Measurements from ENCODE around the gene ATP2B1. TPM values are rescaled to one million over a fixed set of nuclear protein-coding genes. Genes with fewer than 3 reads are reported as not detected.
A peak's percentile ranks its signal among the peaks of the same experiment; 100 is the strongest.

The ATP2B1 gene
- total RNA-seq, 4 donors from 2014 or later, result 10.9 to 32.4 (median 21.0) TPM

GRCh38 chr12:89710873-89711750 is 2.5 kb upstream of the ATP2B1 start:
- TF ChIP-seq, protein P1, sequence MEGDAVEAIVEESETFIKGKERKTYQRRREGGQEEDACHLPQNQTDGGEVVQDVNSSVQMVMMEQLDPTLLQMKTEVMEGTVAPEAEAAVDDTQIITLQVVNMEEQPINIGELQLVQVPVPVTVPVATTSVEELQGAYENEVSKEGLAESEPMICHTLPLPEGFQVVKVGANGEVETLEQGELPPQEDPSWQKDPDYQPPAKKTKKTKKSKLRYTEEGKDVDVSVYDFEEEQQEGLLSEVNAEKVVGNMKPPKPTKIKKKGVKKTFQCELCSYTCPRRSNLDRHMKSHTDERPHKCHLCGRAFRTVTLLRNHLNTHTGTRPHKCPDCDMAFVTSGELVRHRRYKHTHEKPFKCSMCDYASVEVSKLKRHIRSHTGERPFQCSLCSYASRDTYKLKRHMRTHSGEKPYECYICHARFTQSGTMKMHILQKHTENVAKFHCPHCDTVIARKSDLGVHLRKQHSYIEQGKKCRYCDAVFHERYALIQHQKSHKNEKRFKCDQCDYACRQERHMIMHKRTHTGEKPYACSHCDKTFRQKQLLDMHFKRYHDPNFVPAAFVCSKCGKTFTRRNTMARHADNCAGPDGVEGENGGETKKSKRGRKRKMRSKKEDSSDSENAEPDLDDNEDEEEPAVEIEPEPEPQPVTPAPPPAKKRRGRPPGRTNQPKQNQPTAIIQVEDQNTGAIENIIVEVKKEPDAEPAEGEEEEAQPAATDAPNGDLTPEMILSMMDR (IDR thresholded peaks at IDR 0.05), result no peak
- TF ChIP-seq POLR2A (IDR thresholded peaks at IDR 0.05), result no peak
- H3K36me3 ChIP-seq, result no peaks in the 10 kb centered on the region
- H3K9me3 ChIP-seq, result peaks cover 0 to 4% (median 0%) of the 10 kb centered on the region in 3 donors
- peak overlapping the region in 1 of 4 donors; percentile 98 for H3K27ac ChIP-seq
- no peak for DNase-seq
- no peaks in the 10 kb centered on the region for H3K27me3 ChIP-seq
- intact Hi-C loops (cut with DNase I), result no loop called here
- H3K4me1 ChIP-seq, result peaks cover 4 to 26% (median 8%) of the 10 kb centered on the region in 3 donors
- WGBS, 2 donors, result 66 to 70% methylated on average over 7 of the region's 7 CpGs
- peak overlapping the region in 1 of 4 donors; percentile 94 for H3K4me3 ChIP-seq

DNA sequence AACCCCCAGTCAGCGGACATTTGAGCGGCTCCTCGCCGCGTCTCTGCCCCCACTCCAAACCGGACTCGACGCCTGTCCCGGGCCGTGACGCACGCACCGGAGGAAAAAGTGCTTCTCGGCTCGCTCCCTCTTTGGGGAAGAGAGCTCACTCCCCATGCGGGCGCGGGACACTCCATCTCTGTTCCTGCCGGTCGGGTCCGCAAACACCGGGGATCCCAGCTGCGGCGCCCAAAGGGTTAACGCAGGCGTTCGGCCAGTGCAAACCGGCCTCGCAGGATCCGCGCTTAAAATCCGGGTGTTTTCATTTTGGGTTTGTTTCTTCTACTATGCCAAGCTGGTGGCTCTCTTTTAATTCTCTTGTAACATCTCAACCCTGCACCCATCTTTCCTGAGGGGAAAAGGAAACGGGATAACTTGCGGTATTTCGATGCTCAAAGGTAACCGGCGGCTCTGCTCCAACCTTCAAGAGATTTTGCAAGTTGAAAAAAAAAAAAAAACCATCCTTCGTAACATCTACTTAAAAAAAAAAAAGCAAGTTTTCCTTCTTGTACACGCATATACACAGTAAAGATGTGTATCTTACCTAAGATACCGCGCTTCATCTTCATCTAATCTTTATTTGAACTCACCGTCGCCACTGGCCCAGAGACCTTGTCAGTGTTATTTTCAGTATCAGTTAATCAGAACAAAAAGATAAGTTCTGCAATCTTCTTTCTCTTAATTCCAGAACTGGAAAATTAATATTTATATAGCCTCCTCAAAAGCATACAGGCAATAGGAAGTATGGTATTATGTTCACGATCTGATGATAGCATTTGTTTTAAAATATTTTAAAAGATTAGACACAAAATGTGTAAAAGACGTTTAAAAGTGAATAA is 1.6 kb upstream of the ATP2B1 start:
- 4 to 6% methylated on average over 25 to 26 of the region's 45 CpGs for WGBS, 2 donors
- intact Hi-C loops (cut with DNase I), result no loop called here

DNA sequence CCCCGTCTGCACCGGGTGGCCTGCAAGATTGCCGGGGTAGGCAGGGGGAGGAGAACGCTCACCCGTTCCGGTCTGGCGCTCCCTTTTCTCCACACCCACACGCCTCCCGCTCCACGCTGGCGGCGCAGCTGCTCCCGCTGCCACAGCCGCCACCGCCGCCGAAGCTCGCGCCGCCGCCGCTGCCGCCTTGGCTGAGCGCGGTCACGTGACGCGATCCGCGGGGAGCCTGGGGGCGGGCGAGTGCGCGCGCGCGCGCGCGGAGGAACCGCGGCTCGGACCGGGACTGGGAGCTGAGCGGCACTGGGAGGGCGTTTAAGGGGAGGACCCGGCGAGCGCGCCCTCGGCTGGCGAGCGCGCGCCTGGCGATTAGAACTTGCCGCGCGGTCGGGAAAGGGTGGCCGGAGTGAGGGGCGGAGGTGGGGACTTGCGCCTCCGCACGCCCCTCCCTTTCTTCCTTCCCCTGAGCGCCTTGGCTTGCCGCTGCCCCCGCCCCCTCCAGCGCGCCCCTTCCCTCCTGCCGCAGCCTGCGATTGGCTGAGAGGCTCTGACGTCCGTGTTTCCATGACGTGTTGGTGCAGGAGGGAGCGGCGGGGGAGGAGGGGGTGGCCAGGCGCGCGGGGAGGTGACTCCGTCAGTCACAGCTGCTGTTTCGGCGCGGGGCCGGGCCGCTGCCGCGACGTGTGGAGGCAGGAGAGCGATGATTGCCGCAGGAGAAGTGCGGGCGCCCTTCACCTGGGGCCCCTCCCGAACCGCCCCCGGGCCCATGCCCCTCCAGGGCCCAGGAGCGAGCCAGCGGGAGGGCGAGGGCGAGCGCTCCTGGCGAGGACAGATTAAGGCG is 738 bp upstream of the ATP2B1 start:
- peak overlapping the region; percentile 94 to 99 (median 98) for H3K27ac ChIP-seq
- no peaks in the 10 kb centered on the region for H3K27me3 ChIP-seq
- H3K4me3 ChIP-seq, result peak overlapping the region; percentile 91 to 95 (median 94)
- DNase-seq, result peak; percentile 96
- H3K4me1 ChIP-seq, result peaks cover 4 to 28% (median 8%) of the 10 kb centered on the region in 3 donors
- peaks cover 0 to under 1% (median 0%) of the 10 kb centered on the region in 3 donors for H3K9me3 ChIP-seq
- TF ChIP-seq POLR2A (IDR thresholded peaks at IDR 0.05), result peak in 3 of 4 donors; percentile 92 to 99 (median 97)
- TF ChIP-seq, protein P1 (IDR thresholded peaks at IDR 0.05), result no peak
- intact Hi-C loops (cut with DNase I), result no loop called here
- no CpG with 5 or more reads among the region's 103 CpGs for WGBS, 2 donors
- H3K36me3 ChIP-seq, result no peaks in the 10 kb centered on the region

More for the DNA sequence above, 1.6 kb upstream of the ATP2B1 start:
- H3K4me1 ChIP-seq, result peaks cover 4 to 26% (median 8%) of the 10 kb centered on the region in 3 donors
- no peaks in the 10 kb centered on the region for H3K27me3 ChIP-seq
- H3K27ac ChIP-seq, result peak overlapping the region; percentile 94 to 99 (median 98)
- no peak for DNase-seq
- TF ChIP-seq, protein P1 (IDR thresholded peaks at IDR 0.05), result no peak
- no peak for TF ChIP-seq POLR2A (IDR thresholded peaks at IDR 0.05)
- peak overlapping the region; percentile 91 to 95 (median 94) for H3K4me3 ChIP-seq
- H3K9me3 ChIP-seq, result peaks cover 0 to 4% (median 0%) of the 10 kb centered on the region in 3 donors
- no peaks in the 10 kb centered on the region for H3K36me3 ChIP-seq

GRCh38 chr12:89707703-89708564 is 704 bp downstream of the ATP2B1 start:
- 0 to 3% methylated on average over 7 to 12 of the region's 73 CpGs for WGBS, 2 donors
- Histone ChIP-seq H3K27me3 (no peaks in the 10 kb centered on the region), H3K4me3 (peak overlapping the region; percentile 91 to 95 (median 94)), H3K27ac (peak overlapping the region; percentile 94 to 99 (median 98)), H3K4me1 (peaks cover 8 to 39% (median 8%) of the 10 kb centered on the region in 3 donors), H3K36me3 (no peaks in the 10 kb centered on the region), H3K9me3 (no peaks in the 10 kb centered on the region)
- intact Hi-C loops (cut with DNase I), result no loop called here
- TF ChIP-seq, protein P1 (IDR thresholded peaks at IDR 0.05), result peak in 1 of 6 experiments; percentile 41
- no peak for TF ChIP-seq POLR2A (IDR thresholded peaks at IDR 0.05)
- DNase-seq, result no peak
